A549 (cell line): ENCODE data around the gene MYO5C. TPM values are rescaled to one million over a fixed set of nuclear protein-coding genes. Genes with fewer than 3 reads are reported as not detected.

Experiments
- ATAC-seq, 2 experiments: fragments of 200-7000 bp in 1 of 2; fragments of >200 bp in 1 of 2; cut with Nextera tagmentation in 1 of 2; cut with Tn5 transposase in 1 of 2; 3 replicates each; pipeline versions ENCODE4 v1.8.0 to v1.9.1; 2018 to 2020; ENCODE audit warnings: mild to moderate bottlenecking in 1 of 2, moderate library complexity in 1 of 2
- CTCF ChIA-PET: fragments of 300-600 bp; sonication (Branson Sonifier 250); formaldehyde crosslinking; extraction: SDS; loops from one replicate; lab custom pipeline; 2021; ENCODE audit warnings: antibody characterized with exemption, inconsistent platforms; lab: Yijun Ruan, JAX
- POLR2A ChIA-PET: fragments of 350-600 bp; formaldehyde crosslinking; extraction: SDS; loops from one replicate; lab custom pipeline; 2021; ENCODE audit warnings: antibody characterized with exemption, inconsistent platforms; lab: Yijun Ruan, JAX
- DNase-seq, 2 experiments: peaks; one replicate each; pipeline versions ENCODE4 v3.0.0 to v3.0.0-alpha.2; 2011 to 2016; ENCODE audit warnings: low read depth in 1 of 2, low spot score in 1 of 2
- FAIRE-seq: peaks from 2 replicates; lab custom pipeline; 2011; peaks lifted over from hg19 to GRCh38; lab: Jason Lieb, UNC
- H3K27ac ChIP-seq, 2 experiments: fragments of >200 bp; sonication (Bioruptor Twin); formaldehyde crosslinking; 3 replicates each; pipeline ENCODE4 v1.5.1; 2016 to 2017
- H3K4me1 ChIP-seq: fragments of >200 bp; sonication (Bioruptor Twin); formaldehyde crosslinking; 3 replicates; pipeline ENCODE4 v1.6.1; 2016
- H3K4me2 ChIP-seq: fragments of >200 bp; sonication (Bioruptor Twin); formaldehyde crosslinking; 3 replicates; pipeline ENCODE4 v1.6.1; 2016
- H3K4me3 ChIP-seq: fragments of >200 bp; sonication (Bioruptor Twin); formaldehyde crosslinking; 3 replicates; pipeline ENCODE4 v1.5.1; 2016
- H3K9me3 ChIP-seq: fragments of >200 bp; sonication (Bioruptor Twin); formaldehyde crosslinking; 3 replicates; pipeline ENCODE4 v1.6.1; 2016
- BCL3 ChIP-seq: fragments of >200 bp; sonication (Bioruptor Twin); formaldehyde crosslinking; IDR thresholded peaks from 3 replicates; pipeline ENCODE4 v1.6.1; 2016
- BHLHE40 ChIP-seq: IDR thresholded peaks from 2 replicates; pipeline ENCODE4 v1.6.1; 2012; ENCODE audit warnings: low read depth, low read length, inconsistent platforms
- EHMT2 ChIP-seq: fragments of 200-600 bp; sonication (generic); IDR thresholded peaks from 2 replicates; pipeline ENCODE4 v1.6.1; 2016; ENCODE audit warnings: antibody characterized with exemption, low read depth, mild to moderate bottlenecking, moderate library complexity
- EP300 ChIP-seq, 2 experiments: fragments of >200 bp; sonication (Bioruptor Twin); formaldehyde crosslinking; IDR thresholded peaks; 2 replicates in 1 of 2; 3 replicates in 1 of 2; pipeline ENCODE4 v1.6.1; 2016 to 2017
- ESRRA ChIP-seq: fragments of 150-350 bp; IDR thresholded peaks from 2 replicates; pipeline ENCODE4 v1.6.1; 2014; ENCODE audit warnings: mild to moderate bottlenecking, low read length, borderline replicate concordance
- FOSB ChIP-seq: fragments of 250-450 bp; sonication (Bioruptor Pico); IDR thresholded peaks from 2 replicates; pipeline ENCODE4 v1.5.0; 2020; ENCODE audit warnings: mild to moderate bottlenecking, moderate library complexity
- FOXS1 ChIP-seq: fragments of 250-450 bp; sonication (Bioruptor Pico); IDR thresholded peaks from 2 replicates; pipeline ENCODE4 v1.5.0; 2020; ENCODE audit warnings: mild to moderate bottlenecking, moderate library complexity
- HEYL ChIP-seq: fragments of 250-450 bp; sonication (Bioruptor Pico); IDR thresholded peaks from 2 replicates; pipeline ENCODE4 v1.8.0; 2021; ENCODE audit warnings: mild to moderate bottlenecking, moderate library complexity
- JUN ChIP-seq, 2 experiments: fragments of >200 bp; sonication (Bioruptor Twin); formaldehyde crosslinking; IDR thresholded peaks; 2 replicates in 1 of 2; 3 replicates in 1 of 2; pipeline ENCODE4 v1.6.1; 2016 to 2017
- KDM1A ChIP-seq: fragments of 200-600 bp; sonication (generic); IDR thresholded peaks from 2 replicates; pipeline ENCODE4 v1.6.1; 2016; ENCODE audit warnings: low read depth, mild to moderate bottlenecking
- KDM5A ChIP-seq: fragments of 200-600 bp; sonication (generic); IDR thresholded peaks from 2 replicates; pipeline ENCODE4 v1.6.1; 2016; ENCODE audit warnings: antibody characterized with exemption, mild to moderate bottlenecking
- MAX ChIP-seq: IDR thresholded peaks from 2 replicates; pipeline ENCODE4 v1.6.1; 2012
- NPAS2 ChIP-seq: fragments of 250-450 bp; sonication (Bioruptor Pico); IDR thresholded peaks from 2 replicates; pipeline ENCODE4 v1.8.0; 2022; ENCODE audit warnings: mild to moderate bottlenecking, moderate library complexity, borderline replicate concordance
- PHF8 ChIP-seq: fragments of 200-600 bp; sonication (generic); IDR thresholded peaks from 2 replicates; pipeline ENCODE4 v1.6.1; 2016; ENCODE audit warnings: low read depth, mild to moderate bottlenecking, antibody characterized with exemption, moderate library complexity, borderline replicate concordance
- POLR2A ChIP-seq: IDR thresholded peaks from 2 replicates; pipeline ENCODE4 v1.6.1; 2012; ENCODE audit warnings: mild to moderate bottlenecking, low read length
- POLR2AphosphoS2 ChIP-seq: conservative IDR thresholded peaks from 2 replicates; pipeline ENCODE4 v1.6.1; 2012; ENCODE audit warnings: low read length, improper control_type of control experiment, inconsistent platforms
- RARB ChIP-seq: fragments of 250-450 bp; sonication (Bioruptor Pico); IDR thresholded peaks from 2 replicates; pipeline ENCODE4 v1.8.0; 2021; ENCODE audit warnings: mild to moderate bottlenecking, moderate library complexity
- SMC3 ChIP-seq: fragments of >200 bp; sonication (Bioruptor Twin); formaldehyde crosslinking; IDR thresholded peaks from 3 replicates; pipeline ENCODE4 v1.6.1; 2018; ENCODE audit warnings: inconsistent platforms
- ZSCAN20 ChIP-seq: fragments of 250-450 bp; sonication (Bioruptor Pico); IDR thresholded peaks from 2 replicates; pipeline ENCODE4 v1.8.0; 2022; ENCODE audit warnings: mild to moderate bottlenecking, moderate library complexity
- WGBS: methylation state at CpG from one replicate; pipeline ENCODE4 v1.1.6; 2017; ENCODE audit errors: missing lambda C conversion rate; 5-methylcytosine and 5-hydroxymethylcytosine counted together
- polyA minus RNA-seq: library from RNA; depleted of rRNA, polyadenylated mRNA; stranded (reverse); fragments of >200 nt; gene quantifications from 2 replicates; pipeline ENCODE4 v1.2.3, GENCODE V29; 2011; rRNA and poly(A)+ RNA removed
- polyA plus RNA-seq, 4 experiments: library from polyadenylated mRNA; depleted of rRNA in 3 of 4; stranded (reverse); fragments of >200 nt; fragmentation: RNase III in 1 of 4; extraction: RNeasy Plus Mini Kit Qiagen cat#74134 plus additional on column Dnase treatment in 1 of 4; gene quantifications; 2 replicates in 3 of 4; 3 replicates in 1 of 4; pipeline ENCODE4 v1.2.3, GENCODE V29; 2011 to 2017
- TF ChIP-seq, protein P1 (sequence below): IDR thresholded peaks from 2 replicates; pipeline ENCODE4 v1.6.1; 2012; ENCODE audit warnings: low read depth, borderline replicate concordance

Gene MYO5C, protein sequence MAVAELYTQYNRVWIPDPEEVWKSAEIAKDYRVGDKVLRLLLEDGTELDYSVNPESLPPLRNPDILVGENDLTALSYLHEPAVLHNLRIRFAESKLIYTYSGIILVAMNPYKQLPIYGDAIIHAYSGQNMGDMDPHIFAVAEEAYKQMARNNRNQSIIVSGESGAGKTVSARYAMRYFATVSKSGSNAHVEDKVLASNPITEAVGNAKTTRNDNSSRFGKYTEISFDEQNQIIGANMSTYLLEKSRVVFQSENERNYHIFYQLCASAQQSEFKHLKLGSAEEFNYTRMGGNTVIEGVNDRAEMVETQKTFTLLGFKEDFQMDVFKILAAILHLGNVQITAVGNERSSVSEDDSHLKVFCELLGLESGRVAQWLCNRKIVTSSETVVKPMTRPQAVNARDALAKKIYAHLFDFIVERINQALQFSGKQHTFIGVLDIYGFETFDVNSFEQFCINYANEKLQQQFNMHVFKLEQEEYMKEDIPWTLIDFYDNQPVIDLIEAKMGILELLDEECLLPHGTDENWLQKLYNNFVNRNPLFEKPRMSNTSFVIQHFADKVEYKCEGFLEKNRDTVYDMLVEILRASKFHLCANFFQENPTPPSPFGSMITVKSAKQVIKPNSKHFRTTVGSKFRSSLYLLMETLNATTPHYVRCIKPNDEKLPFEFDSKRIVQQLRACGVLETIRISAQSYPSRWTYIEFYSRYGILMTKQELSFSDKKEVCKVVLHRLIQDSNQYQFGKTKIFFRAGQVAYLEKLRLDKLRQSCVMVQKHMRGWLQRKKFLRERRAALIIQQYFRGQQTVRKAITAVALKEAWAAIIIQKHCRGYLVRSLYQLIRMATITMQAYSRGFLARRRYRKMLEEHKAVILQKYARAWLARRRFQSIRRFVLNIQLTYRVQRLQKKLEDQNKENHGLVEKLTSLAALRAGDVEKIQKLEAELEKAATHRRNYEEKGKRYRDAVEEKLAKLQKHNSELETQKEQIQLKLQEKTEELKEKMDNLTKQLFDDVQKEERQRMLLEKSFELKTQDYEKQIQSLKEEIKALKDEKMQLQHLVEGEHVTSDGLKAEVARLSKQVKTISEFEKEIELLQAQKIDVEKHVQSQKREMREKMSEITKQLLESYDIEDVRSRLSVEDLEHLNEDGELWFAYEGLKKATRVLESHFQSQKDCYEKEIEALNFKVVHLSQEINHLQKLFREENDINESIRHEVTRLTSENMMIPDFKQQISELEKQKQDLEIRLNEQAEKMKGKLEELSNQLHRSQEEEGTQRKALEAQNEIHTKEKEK (N-terminal part only)
- polyA plus RNA-seq (2011; rRNA removed) (26.9 and 27.6 TPM in 2 replicates), polyA plus RNA-seq (2017; fragmentation: RNase III; extraction: RNeasy Plus Mini Kit Qiagen cat#74134 plus additional on column Dnase treatment) (6.2 to 7.1 TPM (median 6.7 TPM) in 3 replicates), polyA minus RNA-seq (45.7 and 64.6 TPM in 2 replicates)
- polyA plus RNA-seq (2012; cell fraction: cytosol; rRNA removed): 6.4 and 7.2 TPM in 2 replicates
- 9.0 and 11.7 TPM in 2 replicates for polyA plus RNA-seq (2012; cell fraction: nucleus; rRNA removed)

GRCh38 chr15:52295421-52296001, at the start of gene MYO5C:
Gene MYO5C, minus strand, starts transcription at chr15:52295804. Its CDS starts 168 bp downstream, at chr15:52295636.
- ChIA-PET POLR2A (interaction anchor here (1.6 to 1.8 kb wide), 2 partner anchors 9 to 233 kb away, joined by 3 to 4 read pairs; partner anchors contain the start of gene MYO5A), CTCF (interaction anchor here (0.6 to 2.8 kb wide), 5 partner anchors 9 to 645 kb away, joined by 3 to 22 read pairs (median 4); no protein-coding TSS in a partner anchor)
- DNase-seq: peak; percentile 83 to 86
- no peak for FAIRE-seq
- peak within 1 kb of the TSS; percentile 99 for H3K4me2 ChIP-seq
- no peaks in the 10 kb centered on the region for H3K9me3 ChIP-seq
- H3K4me1 ChIP-seq: peaks cover 27% of the 10 kb centered on the region
- peak; percentile 90 to 95 for ATAC-seq
- peak within 1 kb of the TSS; percentile 76 for H3K4me3 ChIP-seq
- TF ChIP-seq KDM1A: no peak
- TF ChIP-seq HEYL (CRISPR knock-in tag): no peak
- TF ChIP-seq EP300 (IDR thresholded peaks at IDR 0.05): no peak
- TF ChIP-seq FOXS1 (CRISPR knock-in tag): no peak
- TF ChIP-seq, protein P1, sequence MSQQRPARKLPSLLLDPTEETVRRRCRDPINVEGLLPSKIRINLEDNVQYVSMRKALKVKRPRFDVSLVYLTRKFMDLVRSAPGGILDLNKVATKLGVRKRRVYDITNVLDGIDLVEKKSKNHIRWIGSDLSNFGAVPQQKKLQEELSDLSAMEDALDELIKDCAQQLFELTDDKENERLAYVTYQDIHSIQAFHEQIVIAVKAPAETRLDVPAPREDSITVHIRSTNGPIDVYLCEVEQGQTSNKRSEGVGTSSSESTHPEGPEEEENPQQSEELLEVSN: peak; percentile 83
- no peak for TF ChIP-seq NPAS2 (CRISPR knock-in tag)
- no peak for TF ChIP-seq FOSB (CRISPR knock-in tag)
- TF ChIP-seq BCL3: peak; percentile 67; the same call in 1 of the 3 replicates
- no peak for TF ChIP-seq ESRRA
- no peak for TF ChIP-seq SMC3
- peak; percentile 35 to 56; a peak in 2 of 5 replicates for TF ChIP-seq JUN (IDR thresholded peaks at IDR 0.05)
- TF ChIP-seq MAX: peak; percentile 57; the same call in 1 of the 2 replicates
- TF ChIP-seq RARB (CRISPR knock-in tag): no peak
- TF ChIP-seq EHMT2: no peak
- TF ChIP-seq POLR2AphosphoS2: no peak
- TF ChIP-seq KDM5A: no peak
- TF ChIP-seq POLR2A: no peak
- no peak for TF ChIP-seq BHLHE40
- TF ChIP-seq PHF8: peak; percentile 49; the same call in 1 of the 2 replicates
- no peak for TF ChIP-seq ZSCAN20 (CRISPR knock-in tag)
- H3K27ac ChIP-seq: peak within 1 kb of the TSS; percentile 88 to 89
- WGBS: 2% methylated on average over 9 of the region's 65 CpGs
